NCI-H1417 treated with DMSO at 0.1 percent for 48 hours (cell line): ENCODE measurements around the gene POLN.

Experiments used
- DNase-seq: peaks from one replicate; lab custom pipeline; 2025; lab: John Stamatoyannopoulos, UW

Gene POLN

GRCh38 chr4:2059046-2059725 lies 182.7 kb downstream of the POLN start, which contains the start of gene NAT8L:
TSS of gene NAT8L (plus strand) at chr4:2059327. CDS start at chr4:2059512, 185 bp downstream.
- no peak for DNase-seq

DNA sequence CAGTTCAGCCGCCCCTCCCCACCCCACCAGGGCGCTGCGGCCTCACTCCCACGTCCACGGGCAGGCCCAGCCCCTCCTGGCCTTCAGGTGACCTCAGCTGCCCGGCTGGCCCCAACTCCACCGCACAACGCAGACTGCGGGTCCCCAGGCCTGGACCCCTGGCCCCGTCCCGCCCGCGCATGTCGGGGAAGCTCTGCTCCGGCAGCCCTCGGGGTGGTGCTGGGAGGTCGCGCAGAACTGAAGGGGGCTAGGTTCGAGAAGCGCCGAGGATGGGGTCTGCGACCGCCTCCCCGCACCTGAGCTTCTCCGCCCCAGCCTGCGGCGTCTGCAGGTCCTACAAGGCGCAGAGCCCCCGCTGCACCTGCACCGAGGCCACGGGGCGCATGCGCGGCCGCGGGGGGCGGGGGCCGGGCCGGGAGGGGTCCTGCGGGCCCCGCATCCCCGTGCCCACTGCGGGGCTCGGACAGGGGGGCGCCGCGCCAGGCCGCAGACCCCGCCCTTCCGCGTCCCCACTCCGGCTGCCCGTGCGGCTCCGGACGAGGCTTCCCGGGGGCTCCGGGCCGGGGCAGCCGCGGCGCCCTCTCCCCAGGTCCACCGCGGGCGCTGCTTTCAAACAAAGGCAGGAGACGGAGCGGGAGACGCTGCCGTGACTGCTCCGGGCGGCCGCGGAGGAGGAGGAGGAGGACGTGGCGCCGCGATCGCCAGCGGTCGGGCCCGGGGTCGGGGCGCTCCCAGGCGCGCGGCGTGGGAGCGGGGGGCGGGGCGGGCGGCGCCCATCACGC lies 183.5 kb downstream of the POLN start:
- DNase-seq: no peak

DNA sequence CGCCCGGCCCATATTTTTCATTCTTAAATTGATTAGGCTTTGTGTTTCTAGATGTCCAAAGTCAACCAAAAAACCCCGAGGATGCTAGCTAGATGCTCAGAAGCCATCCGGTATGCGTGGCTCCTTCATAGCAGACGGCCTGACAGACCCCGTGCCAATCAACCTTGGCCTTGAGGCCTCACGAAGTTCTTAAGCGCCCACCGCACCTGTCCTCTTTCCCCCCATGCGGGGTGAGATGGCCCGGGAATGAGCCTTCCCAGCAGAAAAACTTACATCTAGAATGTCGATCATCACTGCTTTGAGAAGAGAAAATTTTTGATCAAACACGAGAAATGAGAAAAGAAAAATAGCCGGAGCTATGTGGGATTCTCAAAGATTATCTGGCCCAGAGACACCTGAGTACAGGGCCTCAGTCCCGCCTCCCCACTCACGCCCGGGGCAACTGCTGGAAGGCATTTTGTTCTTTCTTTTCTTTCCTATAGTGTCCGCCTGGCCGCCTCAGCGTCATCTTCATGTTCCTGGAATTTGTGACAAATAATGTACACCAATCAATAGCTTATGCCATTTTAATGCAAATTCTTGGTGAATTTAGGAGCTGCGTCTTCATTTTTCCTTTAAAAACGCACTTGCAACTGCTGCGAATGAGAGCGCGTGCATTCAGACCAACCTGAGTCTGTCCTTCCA lies 184.4 kb downstream of the POLN start:
- no peak for DNase-seq

DNA sequence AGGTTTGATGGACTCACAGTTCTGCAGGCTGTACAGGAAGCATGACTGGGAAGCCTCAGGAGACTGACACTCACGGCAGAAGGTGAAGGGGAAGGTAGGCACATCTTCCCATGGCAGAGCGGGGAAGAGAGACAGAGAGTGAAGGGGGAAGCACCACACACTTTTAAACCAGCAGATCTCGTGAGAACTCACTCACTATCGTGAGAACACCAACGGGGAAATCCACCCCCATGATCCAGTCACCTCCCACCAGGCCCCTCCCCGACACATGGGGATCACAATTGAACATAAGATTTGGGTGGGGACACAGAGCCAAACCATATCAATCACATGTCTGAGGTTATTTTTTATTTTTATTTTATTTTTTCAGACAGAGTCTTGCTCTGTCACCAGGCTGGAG lies 187.7 kb downstream of the POLN start:
- DNase-seq: no peak

- no peak for DNase-seq
Observed at GRCh38 chr4:2051086-2051485, 190.8 kb downstream of the POLN start.

- DNase-seq: no peak
Observed at GRCh38 chr4:2049811-2050210, 192.1 kb downstream of the POLN start.

DNA sequence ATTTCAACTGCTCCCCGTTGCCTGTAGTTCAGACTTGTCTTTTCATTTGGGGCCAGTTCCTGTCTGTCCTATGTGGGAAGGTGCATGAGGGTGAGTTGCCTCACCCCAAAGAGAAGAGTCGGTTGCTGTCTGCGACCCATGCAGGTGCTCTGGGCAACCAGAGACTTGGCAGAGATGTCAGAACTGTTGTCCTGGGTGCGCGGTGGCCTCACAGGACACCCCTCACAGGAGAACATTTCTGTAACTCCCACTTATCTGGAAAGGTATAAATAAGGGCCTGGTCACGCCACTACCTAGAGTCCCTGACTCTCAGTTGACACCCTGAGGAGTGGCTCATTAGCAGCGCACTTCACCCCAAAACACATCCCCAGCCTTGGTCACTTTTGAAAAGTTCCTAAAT lies 192.5 kb downstream of the POLN start:
- no peak for DNase-seq

DNA sequence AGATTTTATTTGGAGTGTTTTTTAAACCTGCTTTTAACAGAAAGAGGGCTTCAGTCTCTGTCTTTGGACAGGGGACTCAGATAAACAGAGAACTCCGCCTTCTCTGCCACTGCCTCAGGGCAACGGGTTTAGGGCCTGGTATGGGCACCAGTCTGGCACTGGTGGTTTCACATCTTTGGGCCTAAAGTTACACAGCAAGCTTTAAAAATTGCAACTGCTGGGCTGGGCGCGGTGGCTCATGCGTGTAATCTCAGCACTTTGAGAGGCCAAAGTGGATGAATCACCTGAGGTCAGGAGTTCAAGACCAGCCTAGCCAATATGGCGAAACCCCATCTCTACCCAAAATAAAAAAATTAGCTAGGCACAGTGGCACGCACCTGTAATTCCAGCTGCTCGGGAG lies 193.1 kb downstream of the POLN start:
- DNase-seq: no peak

DNA sequence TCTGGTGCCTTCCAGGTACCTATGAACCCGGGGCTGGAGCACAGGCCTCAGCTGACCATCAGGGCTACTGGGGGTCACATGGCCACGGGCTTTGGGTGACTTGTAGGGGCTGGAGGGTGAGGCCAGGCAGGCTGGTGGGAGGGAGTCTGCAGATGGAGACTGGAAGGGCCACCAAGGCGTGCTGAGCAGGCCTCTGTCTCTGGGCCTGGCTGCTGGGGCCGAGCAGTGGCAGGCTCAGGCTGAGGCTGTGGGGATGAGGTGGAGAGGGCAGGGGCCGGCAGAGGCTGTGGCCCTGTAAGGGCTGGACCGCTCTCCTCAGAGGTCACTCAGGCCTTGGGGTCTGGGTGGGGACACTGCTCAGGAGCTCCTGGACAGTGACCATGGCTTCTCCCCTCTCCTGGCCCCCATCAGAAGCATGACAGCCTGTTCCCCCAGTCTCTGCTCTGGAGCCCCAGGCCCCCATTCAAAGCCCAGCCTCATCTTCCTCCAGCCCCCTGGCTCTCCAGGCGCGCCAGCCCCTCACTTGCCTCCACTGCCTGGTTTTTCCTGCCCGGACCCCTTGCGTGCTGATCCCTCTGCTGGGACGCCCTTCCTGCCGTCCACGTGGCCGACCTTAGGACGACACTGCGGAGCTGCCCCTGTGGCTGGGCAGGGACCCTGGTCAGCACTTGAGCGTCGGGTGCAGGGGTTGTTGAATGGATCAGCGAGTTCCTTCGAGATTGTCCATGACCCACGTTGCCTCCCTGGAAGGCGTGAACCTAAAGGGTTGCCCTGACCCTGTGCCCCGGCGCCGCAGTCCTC lies 193.9 kb downstream of the POLN start:
- no peak for DNase-seq

GRCh38 chr4:2047031-2047660 lies 194.8 kb downstream of the POLN start:
- no peak for DNase-seq

DNA sequence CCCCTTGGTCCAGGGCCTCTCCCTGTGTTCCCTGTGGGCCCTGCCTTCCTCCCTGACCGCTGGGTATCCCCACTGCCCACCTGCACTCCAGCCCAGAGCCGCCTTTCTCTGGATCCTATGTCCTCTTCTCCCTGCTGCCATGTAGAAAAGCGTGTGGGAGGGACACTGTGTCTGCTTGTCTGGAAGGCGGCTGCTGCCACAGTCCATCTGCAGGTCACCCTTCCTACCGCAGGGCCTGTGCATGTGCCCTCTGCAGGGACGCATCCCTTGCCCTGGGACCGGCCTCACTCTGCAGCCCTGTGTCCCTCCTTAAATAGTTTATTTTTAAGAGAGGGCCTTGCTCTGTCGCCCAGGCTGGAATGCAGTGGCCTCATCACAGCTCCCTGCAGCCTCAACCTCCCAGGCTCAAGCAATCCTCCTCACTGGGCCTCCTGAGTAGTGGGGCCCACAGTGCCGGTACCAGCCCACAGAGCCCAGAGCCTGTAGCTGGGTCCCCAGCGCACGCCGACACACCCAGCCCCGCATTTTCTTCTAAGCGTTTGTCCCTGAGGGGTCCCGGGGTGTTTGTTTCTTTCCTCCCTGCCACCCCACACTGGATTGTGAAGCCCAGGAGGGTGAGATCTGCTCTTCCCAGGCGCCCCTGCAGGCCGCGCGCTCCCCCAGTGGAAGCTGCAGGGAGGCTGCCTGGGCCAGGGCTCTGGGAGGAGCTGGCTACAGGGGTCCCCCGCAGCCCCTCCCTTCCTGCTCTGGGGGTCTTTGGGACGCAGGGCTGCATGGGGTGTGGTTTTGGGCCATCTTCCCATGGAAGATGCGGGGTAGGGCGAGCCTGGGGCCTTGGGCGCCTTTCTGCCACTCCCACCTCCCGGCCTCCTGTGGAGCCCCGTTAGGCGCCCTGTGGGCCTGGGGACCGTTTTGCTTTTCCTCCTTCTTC lies 195.6 kb downstream of the POLN start:
- DNase-seq: no peak

DNA sequence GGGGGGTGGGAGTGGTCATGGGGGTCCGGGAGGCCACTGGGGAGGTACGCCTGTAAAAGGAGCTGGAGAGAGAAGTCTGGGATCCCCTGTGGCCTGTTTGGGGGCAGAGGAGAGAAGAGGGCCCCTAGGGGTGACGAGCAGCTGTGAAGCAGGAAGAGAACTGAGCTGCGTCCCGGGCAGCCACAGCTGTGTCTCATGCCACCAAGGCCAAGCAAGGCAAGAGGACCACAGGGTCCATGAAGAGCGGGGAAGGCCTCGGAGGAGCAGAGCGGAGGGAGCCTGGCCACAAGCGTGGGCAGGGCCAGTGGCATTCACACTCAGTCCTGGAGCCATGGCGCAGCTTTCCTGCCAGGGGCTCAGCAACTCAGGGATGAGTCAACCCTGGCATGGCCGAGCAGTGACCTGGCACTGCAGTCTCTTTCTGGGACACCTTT lies 196.4 kb downstream of the POLN start:
- no peak for DNase-seq

- DNase-seq: no peak
Observed at GRCh38 chr4:2044542-2045517, 197.1 kb downstream of the POLN start.

GRCh38 chr4:2044119-2044485 lies 197.8 kb downstream of the POLN start:
- DNase-seq: no peak

DNA sequence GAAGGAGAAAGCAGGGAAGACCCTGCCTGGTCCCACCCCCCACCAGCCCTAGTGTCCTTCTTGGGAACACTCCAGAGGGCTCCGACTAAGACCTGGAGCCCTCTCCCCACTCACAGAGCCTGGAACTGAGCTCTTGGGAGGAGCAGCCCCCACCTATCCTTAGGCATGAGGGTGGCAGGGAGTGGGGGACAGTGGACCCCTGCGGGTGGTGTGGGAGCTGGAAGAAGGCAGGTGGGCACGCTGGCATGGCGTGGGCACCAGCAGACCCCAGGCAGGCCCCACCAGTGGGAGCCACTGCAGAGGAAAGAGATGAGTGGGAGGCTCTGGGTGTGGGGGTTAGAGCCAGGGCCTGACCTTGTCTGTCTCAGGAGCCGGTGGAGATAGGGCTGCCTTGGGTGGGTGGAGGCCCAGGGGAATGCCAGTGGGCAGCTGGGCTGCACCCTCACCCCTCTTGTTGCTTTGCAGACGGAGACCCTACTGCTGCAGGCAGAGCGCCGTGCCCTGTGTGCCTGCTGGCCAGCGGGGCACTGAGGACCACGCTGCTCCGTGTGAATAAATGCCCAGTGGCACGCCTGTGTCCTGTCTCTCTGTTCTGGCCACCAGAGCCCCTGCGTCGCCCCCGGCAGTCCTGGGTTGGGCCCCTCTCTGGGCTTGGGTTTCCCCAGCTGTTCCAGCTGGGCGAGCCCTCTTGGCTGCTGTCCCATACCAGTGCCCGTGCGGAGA lies 198.4 kb downstream of the POLN start:
- no peak for DNase-seq

DNA sequence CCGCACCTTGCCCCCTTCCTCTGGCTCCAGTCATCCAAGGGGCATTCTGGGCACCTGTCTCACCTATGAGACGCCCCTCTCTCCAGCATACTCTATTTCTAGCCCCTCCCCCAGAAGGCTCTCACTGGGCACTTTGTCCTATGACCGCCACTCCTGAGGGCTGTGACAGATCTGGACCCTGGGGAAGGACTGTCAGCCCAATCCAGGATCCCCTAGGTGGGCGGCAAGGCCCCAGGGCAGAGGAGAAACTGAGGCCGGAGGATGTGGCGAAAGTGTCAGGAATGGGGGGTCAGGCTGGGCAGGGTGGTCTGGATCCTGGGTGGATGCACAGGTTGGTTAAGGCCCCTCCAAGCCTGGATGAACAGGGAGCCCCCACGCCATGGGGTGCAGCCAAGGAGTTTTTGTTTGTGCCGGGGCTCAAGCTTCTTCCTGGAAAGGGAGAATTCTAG lies 198.9 kb downstream of the POLN start:
- no peak for DNase-seq

DNA sequence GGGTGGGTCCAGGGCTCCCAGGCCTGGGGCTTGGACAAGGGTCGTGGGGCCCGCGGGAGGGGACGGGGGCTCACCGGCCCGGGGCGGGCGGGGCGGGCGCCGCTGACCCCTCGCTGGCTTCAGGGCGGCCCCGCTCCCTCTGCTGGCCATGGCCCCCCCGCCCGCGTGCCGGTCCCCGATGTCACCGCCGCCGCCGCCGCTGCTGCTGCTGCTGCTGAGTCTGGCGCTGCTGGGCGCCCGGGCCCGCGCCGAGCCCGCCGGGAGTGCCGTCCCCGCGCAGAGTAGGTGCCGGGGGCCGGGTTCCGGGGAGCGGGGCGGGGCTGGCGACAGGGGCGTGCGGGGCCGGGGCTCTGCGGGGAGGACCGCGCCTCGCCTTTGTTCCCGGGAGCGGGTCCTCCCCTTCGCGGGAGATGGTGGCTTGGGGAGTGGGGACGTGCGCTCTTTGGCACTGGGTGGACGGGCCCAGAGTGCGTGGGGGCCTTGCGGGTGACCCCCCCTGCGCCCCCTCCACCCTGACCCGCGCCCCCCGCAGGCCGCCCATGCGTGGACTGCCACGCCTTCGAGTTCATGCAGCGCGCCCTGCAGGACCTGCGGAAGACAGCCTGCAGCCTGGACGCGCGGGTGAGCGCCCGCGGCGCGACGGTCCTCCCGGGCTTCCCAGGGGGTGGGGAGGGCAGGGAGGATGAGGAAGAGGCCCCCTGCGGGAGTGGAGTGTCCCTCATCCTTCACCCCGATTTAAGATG lies 199.5 kb downstream of the POLN start:
- no peak for DNase-seq
